H7 (cell line): ENCODE data around the gene EPM2AIP1. TPM values are rescaled to one million over a fixed set of nuclear protein-coding genes. Genes with fewer than 3 reads are reported as not detected.

Source experiments
- DNase-seq: peaks from one replicate; pipeline ENCODE4 v3.0.0; 2012
- H3K27me3 ChIP-seq: 2 replicates; pipeline ENCODE4 v1.6.0; 2011; ENCODE audit warnings: mild to moderate bottlenecking, low read length; ENCODE audit not compliant: control insufficient read depth, insufficient read depth
- H3K36me3 ChIP-seq: replicated peaks from 2 replicates; pipeline ENCODE4 v1.5.1; 2011; ENCODE audit warnings: low read length; ENCODE audit not compliant: control insufficient read depth, insufficient read depth
- H3K4me3 ChIP-seq: 2 replicates; pipeline ENCODE4 v1.5.1; 2011; ENCODE audit warnings: low read depth, mild to moderate bottlenecking, control low read depth, low read length, moderate library complexity; ENCODE audit not compliant: insufficient read depth
- total RNA-seq: library from RNA; depleted of rRNA; stranded (reverse); fragments of >200 nt; shearing (Covaris generic); gene quantifications from 2 replicates; pipeline ENCODE4 v1.2.3, GENCODE V29; 2014

EPM2AIP1 gene
- total RNA-seq, 1 experiment from 2014 or later = 4.3 TPM

- DNase-seq = no peak
- Histone ChIP-seq H3K4me3 (no peak overlapping the region), H3K36me3 (peaks cover 34% of the 10 kb centered on the region), H3K27me3 (no peaks in the 10 kb centered on the region)
Measured at GRCh38 chr3:37024820-37025405, 32.0 kb upstream of the EPM2AIP1 start.

- DNase-seq = no peak
- Histone ChIP-seq H3K4me3 (no peak overlapping the region), H3K27me3 (no peaks in the 10 kb centered on the region), H3K36me3 (peaks cover 36% of the 10 kb centered on the region)
Measured at GRCh38 chr3:37024092-37024491, 31.2 kb upstream of the EPM2AIP1 start.

GRCh38 chr3:37017683-37018082 is 24.8 kb upstream of the EPM2AIP1 start:
- no peaks in the 10 kb centered on the region for H3K27me3 ChIP-seq
- no peak overlapping the region for H3K4me3 ChIP-seq
- peaks cover 26% of the 10 kb centered on the region for H3K36me3 ChIP-seq
- no peak for DNase-seq

GRCh38 chr3:37016903-37017302 is 24.0 kb upstream of the EPM2AIP1 start:
- peaks cover 24% of the 10 kb centered on the region for H3K36me3 ChIP-seq
- H3K27me3 ChIP-seq = no peaks in the 10 kb centered on the region
- DNase-seq = no peak
- H3K4me3 ChIP-seq = no peak overlapping the region

- Histone ChIP-seq H3K36me3 (peaks cover 20% of the 10 kb centered on the region), H3K27me3 (no peaks in the 10 kb centered on the region), H3K4me3 (no peak overlapping the region)
- no peak for DNase-seq
Measured at GRCh38 chr3:37015642-37016041, 22.7 kb upstream of the EPM2AIP1 start.

GRCh38 chr3:37014620-37015019 is 21.7 kb upstream of the EPM2AIP1 start:
- no peak for DNase-seq
- Histone ChIP-seq H3K27me3 (no peaks in the 10 kb centered on the region), H3K4me3 (no peak overlapping the region), H3K36me3 (peaks cover 14% of the 10 kb centered on the region)

GRCh38 chr3:36993326-36994283 is 674 bp upstream of the EPM2AIP1 start, which contains the start of gene MLH1:
MLH1 (plus strand) TSS chr3:36993518; CDS start chr3:36993548, 30 bp downstream.
- peak; percentile 85 for DNase-seq
- H3K27me3 ChIP-seq = no peaks in the 10 kb centered on the region
- peak within 1 kb of the TSS; percentile 76 for H3K4me3 ChIP-seq
- peaks cover 6% of the 10 kb centered on the region; the same call in 1 of the 2 replicates for H3K36me3 ChIP-seq

- Histone ChIP-seq H3K4me3 (peak overlapping the region; percentile 76), H3K27me3 (no peaks in the 10 kb centered on the region), H3K36me3 (peaks cover 3% of the 10 kb centered on the region)
- DNase-seq = no peak
Measured at GRCh38 chr3:36991923-36992805, 767 bp downstream of the EPM2AIP1 start.

GRCh38 chr3:36991147-36991546 is 1.8 kb downstream of the EPM2AIP1 start:
- no peak for DNase-seq
- no peaks in the 10 kb centered on the region for H3K27me3 ChIP-seq
- H3K4me3 ChIP-seq = no peak overlapping the region; the same call in 1 of the 2 replicates
- peaks cover 6% of the 10 kb centered on the region for H3K36me3 ChIP-seq

GRCh38 chr3:36989568-36989967 is 3.4 kb downstream of the EPM2AIP1 start:
- Histone ChIP-seq H3K27me3 (no peaks in the 10 kb centered on the region), H3K4me3 (no peak overlapping the region), H3K36me3 (peaks cover 15% of the 10 kb centered on the region)
- DNase-seq = no peak

GRCh38 chr3:36989005-36989404 is 3.9 kb downstream of the EPM2AIP1 start:
- Histone ChIP-seq H3K4me3 (no peak overlapping the region), H3K36me3 (peaks cover 17% of the 10 kb centered on the region), H3K27me3 (no peaks in the 10 kb centered on the region)
- no peak for DNase-seq

GRCh38 chr3:36988356-36988755 is 4.6 kb downstream of the EPM2AIP1 start:
- H3K4me3 ChIP-seq = no peak overlapping the region
- H3K36me3 ChIP-seq = peaks cover 19% of the 10 kb centered on the region
- no peak for DNase-seq
- no peaks in the 10 kb centered on the region for H3K27me3 ChIP-seq

- peaks cover 19% of the 10 kb centered on the region for H3K36me3 ChIP-seq
- H3K27me3 ChIP-seq = no peaks in the 10 kb centered on the region
- no peak for DNase-seq
- no peak overlapping the region for H3K4me3 ChIP-seq
Measured at GRCh38 chr3:36981006-36981405, 11.9 kb downstream of the EPM2AIP1 start.

- Histone ChIP-seq H3K36me3 (no peaks in the 10 kb centered on the region), H3K27me3 (no peaks in the 10 kb centered on the region), H3K4me3 (no peak overlapping the region)
- DNase-seq = no peak
Measured at GRCh38 chr3:36973139-36973538, 19.8 kb downstream of the EPM2AIP1 start.
